Astrocyte of the cerebellum (primary cell): ENCODE results near the gene PDZD2.

Experiments
- DNase-seq: peaks from one replicate; pipeline ENCODE4 v3.0.0-alpha.2; 2011; ENCODE audit warnings: low read depth
- H3K4me3 ChIP-seq: 2 replicates; pipeline ENCODE4 v1.5.1; 2011; ENCODE audit warnings: mild to moderate bottlenecking, low read depth, low read length, moderate library complexity
- CTCF ChIP-seq: IDR thresholded peaks from 2 replicates; pipeline ENCODE4 v1.5.1; 2012; ENCODE audit warnings: low read length, low read depth, moderate library complexity, mild to moderate bottlenecking; ENCODE audit errors: missing control alignments
- in situ Hi-C: cut with HindIII; loops from 2 replicates; pipeline ENCODE4 v1.10.0; 2017; ENCODE audit warnings: low sequenced_read_pairs

The PDZD2 gene

GRCh38 chr5:31833710-31834109, 194.8 kb downstream of the PDZD2 start:
- TF ChIP-seq CTCF, result no peak
- in situ Hi-C loops, result no loop called here
- no peak for DNase-seq
- H3K4me3 ChIP-seq, result no peak overlapping the region

- TF ChIP-seq CTCF, result peak; percentile 3
- DNase-seq, result no peak
- no peak overlapping the region for H3K4me3 ChIP-seq
- in situ Hi-C loops, result no loop called here
These were observed 205.9 kb downstream of the PDZD2 start for GRCh38 chr5:31844622-31845345.

- no peak for TF ChIP-seq CTCF
- no peak for DNase-seq
- no peak overlapping the region for H3K4me3 ChIP-seq
- in situ Hi-C loops, result no loop called here
These were observed 206.4 kb downstream of the PDZD2 start for GRCh38 chr5:31845361-31845760.

- TF ChIP-seq CTCF, result no peak
- in situ Hi-C loops, result no loop called here
- H3K4me3 ChIP-seq, result no peak overlapping the region
- DNase-seq, result no peak
These were observed 208.0 kb downstream of the PDZD2 start for GRCh38 chr5:31846934-31847333.

GRCh38 chr5:31847354-31847753, 208.4 kb downstream of the PDZD2 start:
- DNase-seq, result no peak
- in situ Hi-C loops, result no loop called here
- TF ChIP-seq CTCF, result no peak
- H3K4me3 ChIP-seq, result no peak overlapping the region

GRCh38 chr5:31850981-31851689, 212.2 kb downstream of the PDZD2 start:
- in situ Hi-C loops, result no loop called here

More at GRCh38 chr5:31850981-31851689, 212.2 kb downstream of the PDZD2 start:
- DNase-seq, result no peak
- no peak overlapping the region for H3K4me3 ChIP-seq
- TF ChIP-seq CTCF, result no peak
